SH-SY5Y (cell line): Measurements from ENCODE around the gene SMIM23.

Experiments used
- GATA2 ChIP-seq: IDR thresholded peaks from 2 replicates; pipeline ENCODE4 v1.6.1; 2011; ENCODE audit warnings: mild to moderate bottlenecking, low read depth, low read length
- GATA3 ChIP-seq: IDR thresholded peaks from 2 replicates; pipeline ENCODE4 v1.6.1; 2011; ENCODE audit warnings: low read depth, mild to moderate bottlenecking, low read length, moderate library complexity

GRCh38 chr5:171771856-171772255 is 13.8 kb upstream of the SMIM23 start:
- TF ChIP-seq GATA2 (no peak), GATA3 (no peak)
